K562 (cell line): ENCODE data around the gene APPL2. TPM values are rescaled to one million over a fixed set of nuclear protein-coding genes. Genes with fewer than 3 reads are reported as not detected.

Experiments used
- ATAC-seq: fragments of 200-7000 bp; cut with Tn5 transposase; 3 replicates; pipeline ENCODE4 v1.9.1; 2020; ENCODE audit warnings: moderate library complexity
- BruUV-seq: library from RNA; stranded (reverse); fragments of 400-500 nt; replicated peaks from 2 replicates; lab custom pipeline; 2021; lab: Mats Ljungman, UMichigan
- CTCF ChIA-PET: fragments of 300-600 bp; formaldehyde crosslinking; extraction: SDS; loops from one replicate; lab custom pipeline; 2021; ENCODE audit warnings: low intra/inter-chr PET ratio; lab: Yijun Ruan, JAX
- POLR2A ChIA-PET: fragments of 300-600, 350-650 bp; sonication (Branson Sonifier 250); formaldehyde crosslinking; extraction: SDS; loops from one replicate; lab custom pipeline; 2021; ENCODE audit warnings: antibody characterized with exemption, inconsistent platforms; lab: Yijun Ruan, JAX
- DNase-seq, 4 experiments: peaks; one replicate each; pipeline versions ENCODE4 v3.0.0 to v3.0.0-alpha.2; 2011 to 2018; ENCODE audit warnings: low spot score in 3 of 4, mixed read lengths in 3 of 4; ENCODE audit errors: extremely low read depth in 1 of 4
- FAIRE-seq: peaks from 2 replicates; lab custom pipeline; 2011; peaks lifted over from hg19 to GRCh38; lab: Jason Lieb, UNC
- H2AFZ ChIP-seq: 2 replicates; pipeline ENCODE4 v1.6.0; 2011; ENCODE audit warnings: low read depth, low read length, control low read depth, inconsistent platforms
- H3K27ac ChIP-seq: fragments of 200-600 bp; 3 replicates; pipeline ENCODE4 v1.8.0; 2011; ENCODE audit warnings: low read depth, mild to moderate bottlenecking, control low read depth, inconsistent platforms, low read length, moderate library complexity, mixed read lengths; ENCODE audit errors: extremely low read depth
- H3K27me3 ChIP-seq, 2 experiments: fragments of 300-600 bp in 1 of 2; 2 replicates in 1 of 2; 3 replicates in 1 of 2; pipeline versions ENCODE4 v1.6.0 to v1.8.0; 2011; ENCODE audit warnings: inconsistent platforms in 2 of 2, low read length in 2 of 2, mild to moderate bottlenecking in 1 of 2, mixed read lengths in 1 of 2, moderate library complexity in 1 of 2; ENCODE audit not compliant: control insufficient read depth in 2 of 2, insufficient read depth in 2 of 2
- H3K36me3 ChIP-seq: fragments of 300-600 bp; 3 replicates; pipeline ENCODE4 v1.8.0; 2011; ENCODE audit warnings: mild to moderate bottlenecking, low read length, inconsistent platforms; ENCODE audit not compliant: control insufficient read depth, insufficient read depth
- H3K4me1 ChIP-seq, 2 experiments: fragments of 200-600 bp in 1 of 2; replicated peaks in 1 of 2; 2 replicates in 1 of 2; 3 replicates in 1 of 2; pipeline versions ENCODE4 v1.5.1 to v1.8.0; 2011; ENCODE audit warnings: inconsistent platforms in 2 of 2, low read length in 2 of 2, mild to moderate bottlenecking in 1 of 2, mixed read lengths in 1 of 2, moderate library complexity in 1 of 2; ENCODE audit not compliant: control insufficient read depth in 2 of 2, insufficient read depth in 2 of 2
- H3K4me2 ChIP-seq: 2 replicates; pipeline ENCODE4 v1.6.1; 2011; ENCODE audit warnings: low read length, control low read depth, inconsistent platforms, mixed read lengths; ENCODE audit not compliant: insufficient read depth
- H3K4me3 ChIP-seq: fragments of 200-600 bp; sonication (generic), shearing (Covaris generic); 2 replicates; pipeline ENCODE4 v1.5.1; 2016; ENCODE audit warnings: control low read depth, inconsistent platforms
- H3K79me2 ChIP-seq: fragments of 200-600 bp; 3 replicates; pipeline ENCODE4 v1.8.0; 2011; ENCODE audit warnings: low read length, inconsistent platforms; ENCODE audit not compliant: control insufficient read depth, insufficient read depth
- H3K9ac ChIP-seq, 2 experiments: 2 replicates each; pipeline versions ENCODE4 v1.6.0 to v1.6.1; 2011; ENCODE audit warnings: low read depth in 2 of 2, low read length in 2 of 2, control low read depth in 1 of 2, inconsistent platforms in 1 of 2, mild to moderate bottlenecking in 1 of 2, mixed read lengths in 1 of 2; ENCODE audit not compliant: insufficient read depth in 1 of 2
- H3K9me1 ChIP-seq: one replicate; pipeline ENCODE4 v1.6.0; 2011; ENCODE audit warnings: inconsistent platforms, mild to moderate bottlenecking, low read length, moderate library complexity; ENCODE audit not compliant: control insufficient read depth, insufficient read depth
- H3K9me3 ChIP-seq: replicated peaks from 2 replicates; pipeline ENCODE4 v1.5.1; 2011; ENCODE audit warnings: low read depth, low read length, inconsistent platforms; ENCODE audit not compliant: control insufficient read depth, insufficient read depth
- H4K20me1 ChIP-seq: replicated peaks from 2 replicates; pipeline ENCODE4 v1.6.1; 2011; ENCODE audit warnings: low read length, inconsistent platforms, mixed read lengths; ENCODE audit not compliant: control insufficient read depth, insufficient read depth
- BRCA1 ChIP-seq, 2 experiments: fragments of 450-650 bp in 1 of 2; sonication (generic) in 1 of 2; formaldehyde crosslinking in 1 of 2; IDR thresholded peaks; 2 replicates each; pipeline versions ENCODE4 v1.5.0 to v1.6.1; 2017 to 2020; ENCODE audit warnings: mild to moderate bottlenecking in 1 of 2, missing genetic modification reagents in 1 of 2
- KLF1 ChIP-seq: fragments of 450-650 bp; IDR thresholded peaks from 2 replicates; pipeline ENCODE4 v1.6.1; 2016; ENCODE audit warnings: missing genetic modification characterization, missing compliant biosample characterization
- MEIS2 ChIP-seq: fragments of 450-650 bp; IDR thresholded peaks from 2 replicates; pipeline ENCODE4 v1.6.1; 2014; ENCODE audit warnings: mild to moderate bottlenecking; ENCODE audit not compliant: partially characterized antibody
- MLLT1 ChIP-seq, 2 experiments: fragments of 450-650 bp; IDR thresholded peaks; 2 replicates each; pipeline ENCODE4 v1.6.1; 2016
- NR4A1 ChIP-seq, 2 experiments: fragments of 250-450 bp in 1 of 2; fragments of 450-650 bp in 1 of 2; sonication (Bioruptor Pico) in 1 of 2; IDR thresholded peaks; 2 replicates each; pipeline versions ENCODE4 v1.4.0 to v1.6.1; 2016 to 2020; ENCODE audit warnings: mild to moderate bottlenecking in 2 of 2, missing compliant biosample characterization in 1 of 2, missing genetic modification characterization in 1 of 2, moderate library complexity in 1 of 2
- RCOR1 ChIP-seq, 2 experiments: IDR thresholded peaks; 2 replicates each; pipeline ENCODE4 v1.6.1; 2012; ENCODE audit warnings: low read depth in 2 of 2, low read length in 2 of 2, borderline replicate concordance in 1 of 2, improper control_type of control experiment in 1 of 2
- TAF1 ChIP-seq: IDR thresholded peaks from 2 replicates; pipeline ENCODE4 v1.6.1; 2011; ENCODE audit warnings: mild to moderate bottlenecking, low read length, moderate library complexity; ENCODE audit not compliant: insufficient read depth, control insufficient read depth, severe bottlenecking; ENCODE audit errors: extremely low read depth
- TCF7 ChIP-seq: sonication (generic); IDR thresholded peaks from 2 replicates; pipeline ENCODE4 v1.6.1; 2016; ENCODE audit warnings: antibody characterized with exemption, borderline replicate concordance
- THRB ChIP-seq: fragments of 450-650 bp; formaldehyde crosslinking; conservative IDR thresholded peaks from 2 replicates; pipeline ENCODE4 v1.4.0; 2022; ENCODE audit warnings: mild to moderate bottlenecking, missing genetic modification characterization
- ZFPM2 ChIP-seq: fragments of 250-450 bp; sonication (Bioruptor Pico); IDR thresholded peaks from 2 replicates; pipeline ENCODE4 v1.5.1; 2022; ENCODE audit warnings: mild to moderate bottlenecking
- ZNF696 ChIP-seq: fragments of 250-450 bp; sonication (Bioruptor Pico); conservative IDR thresholded peaks from 2 replicates; pipeline ENCODE4 v1.4.0; 2020; ENCODE audit warnings: mild to moderate bottlenecking, moderate library complexity
- WGBS: fragments of 100-300 bp; shearing (Covaris generic); methylation state at CpG from one replicate; pipeline ENCODE4 v1.1.6; 2016; ENCODE audit warnings: low coverage, mixed read lengths; ENCODE audit not compliant: insufficient coverage; ENCODE audit errors: missing lambda C conversion rate; 5-methylcytosine and 5-hydroxymethylcytosine counted together
- in situ Hi-C: fragments of 300-500 bp; cut with MboI; formaldehyde crosslinking; loops from 4 replicates; pipeline ENCODE4 v1.15.0; 2018; ENCODE audit warnings: inconsistent platforms, mixed read lengths
- intact Hi-C: fragments of 100-400 bp; cut with micrococcal nuclease; formaldehyde crosslinking; loops from 2 replicates; pipeline ENCODE4 v1.14.2; 2022
- polyA plus RNA-seq, 8 experiments: library from polyadenylated mRNA; depleted of rRNA in 4 of 8; stranded (reverse) in 5 of 8; unstranded in 3 of 8; fragments of >200 nt; fragmentation: Nextera tagmentation in 2 of 8; fragmentation: Illumina TruSeq in 1 of 8; extraction: Ambion mirVana in 2 of 8; extraction: Trizol in 1 of 8; gene quantifications; 2 replicates each; pipeline versions ENCODE4 v1.2.1 to v1.2.3, GENCODE V29; 2011 to 2014; ENCODE audit warnings: inconsistent platforms in 1 of 8, missing spikeins in 1 of 8
- total RNA-seq, 7 experiments: library from RNA; depleted of rRNA in 6 of 7; stranded (reverse); fragments of >200 nt in 6 of 7; fragmentation: Illumina TruSeq in 2 of 7; extraction: Trizol in 2 of 7; gene quantifications; 2 replicates each; pipeline versions ENCODE4 v1.2.1 to v1.2.3, GENCODE V29; 2011 to 2021; ENCODE audit warnings: low replicate concordance in 1 of 7
- TF ChIP-seq, protein P1 (sequence below): fragments of 250-450 bp; sonication (Bioruptor Pico); IDR thresholded peaks from 2 replicates; pipeline ENCODE4 v1.4.0; 2020

Gene APPL2
- total and polyA plus RNA-seq, 9 of the 15 experiments (the other 6 are each of a cell fraction or from before 2014, with no cell fraction given) = 2.1 to 14.4 (median 8.2) TPM

- no peak overlapping the region for H3K9ac ChIP-seq
- peak in 2 of 4 experiments; percentile 13 to 24 for DNase-seq
- peaks cover 7 to 13% of the 10 kb centered on the region in 2 experiments; a peak in 4 of 5 replicates for H3K4me1 ChIP-seq
- no peak for FAIRE-seq
- no peak overlapping the region for H3K4me2 ChIP-seq
- BruUV-seq = no TSS peak
- no peaks in the 10 kb centered on the region for H4K20me1 ChIP-seq
- intact Hi-C loops = no loop called here
- H3K36me3 ChIP-seq = no peaks in the 10 kb centered on the region; the same call in 2 of the 3 replicates
- peaks cover 7% of the 10 kb centered on the region; the same call in 2 of the 3 replicates for H3K79me2 ChIP-seq
- no peak overlapping the region for H3K27ac ChIP-seq
- WGBS = 2% methylated on average over 5 of the region's 5 CpGs
- no peaks in the 10 kb centered on the region for H3K9me1 ChIP-seq
- ATAC-seq = no peak
- in situ Hi-C loops = no loop called here
- no peaks in the 10 kb centered on the region for H3K27me3 ChIP-seq
- no peaks in the 10 kb centered on the region for H3K9me3 ChIP-seq
- ChIA-PET CTCF (no interaction called here), POLR2A (no interaction called here)
- H3K4me3 ChIP-seq = no peak overlapping the region
- peak overlapping the region; percentile 34 for H2AFZ ChIP-seq
- TF ChIP-seq KLF1 (tag) = no peak
- no peak for TF ChIP-seq ZFPM2
- no peak for TF ChIP-seq THRB
- TF ChIP-seq, protein P1, sequence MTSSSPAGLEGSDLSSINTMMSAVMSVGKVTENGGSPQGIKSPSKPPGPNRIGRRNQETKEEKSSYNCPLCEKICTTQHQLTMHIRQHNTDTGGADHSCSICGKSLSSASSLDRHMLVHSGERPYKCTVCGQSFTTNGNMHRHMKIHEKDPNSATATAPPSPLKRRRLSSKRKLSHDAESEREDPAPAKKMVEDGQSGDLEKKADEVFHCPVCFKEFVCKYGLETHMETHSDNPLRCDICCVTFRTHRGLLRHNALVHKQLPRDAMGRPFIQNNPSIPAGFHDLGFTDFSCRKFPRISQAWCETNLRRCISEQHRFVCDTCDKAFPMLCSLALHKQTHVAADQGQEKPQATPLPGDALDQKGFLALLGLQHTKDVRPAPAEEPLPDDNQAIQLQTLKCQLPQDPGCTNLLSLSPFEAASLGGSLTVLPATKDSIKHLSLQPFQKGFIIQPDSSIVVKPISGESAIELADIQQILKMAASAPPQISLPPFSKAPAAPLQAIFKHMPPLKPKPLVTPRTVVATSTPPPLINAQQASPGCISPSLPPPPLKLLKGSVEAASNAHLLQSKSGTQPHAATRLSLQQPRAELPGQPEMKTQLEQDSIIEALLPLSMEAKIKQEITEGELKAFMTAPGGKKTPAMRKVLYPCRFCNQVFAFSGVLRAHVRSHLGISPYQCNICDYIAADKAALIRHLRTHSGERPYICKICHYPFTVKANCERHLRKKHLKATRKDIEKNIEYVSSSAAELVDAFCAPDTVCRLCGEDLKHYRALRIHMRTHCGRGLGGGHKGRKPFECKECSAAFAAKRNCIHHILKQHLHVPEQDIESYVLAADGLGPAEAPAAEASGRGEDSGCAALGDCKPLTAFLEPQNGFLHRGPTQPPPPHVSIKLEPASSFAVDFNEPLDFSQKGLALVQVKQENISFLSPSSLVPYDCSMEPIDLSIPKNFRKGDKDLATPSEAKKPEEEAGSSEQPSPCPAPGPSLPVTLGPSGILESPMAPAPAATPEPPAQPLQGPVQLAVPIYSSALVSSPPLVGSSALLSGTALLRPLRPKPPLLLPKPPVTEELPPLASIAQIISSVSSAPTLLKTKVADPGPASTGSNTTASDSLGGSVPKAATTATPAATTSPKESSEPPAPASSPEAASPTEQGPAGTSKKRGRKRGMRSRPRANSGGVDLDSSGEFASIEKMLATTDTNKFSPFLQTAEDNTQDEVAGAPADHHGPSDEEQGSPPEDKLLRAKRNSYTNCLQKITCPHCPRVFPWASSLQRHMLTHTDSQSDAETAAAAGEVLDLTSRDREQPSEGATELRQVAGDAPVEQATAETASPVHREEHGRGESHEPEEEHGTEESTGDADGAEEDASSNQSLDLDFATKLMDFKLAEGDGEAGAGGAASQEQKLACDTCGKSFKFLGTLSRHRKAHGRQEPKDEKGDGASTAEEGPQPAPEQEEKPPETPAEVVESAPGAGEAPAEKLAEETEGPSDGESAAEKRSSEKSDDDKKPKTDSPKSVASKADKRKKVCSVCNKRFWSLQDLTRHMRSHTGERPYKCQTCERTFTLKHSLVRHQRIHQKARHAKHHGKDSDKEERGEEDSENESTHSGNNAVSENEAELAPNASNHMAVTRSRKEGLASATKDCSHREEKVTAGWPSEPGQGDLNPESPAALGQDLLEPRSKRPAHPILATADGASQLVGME (CRISPR knock-in tag) = no peak
- no peak for TF ChIP-seq ZNF696
- no peak for TF ChIP-seq TAF1
- peak; percentile 58 for TF ChIP-seq MEIS2
- TF ChIP-seq BRCA1 (IDR thresholded peaks at IDR 0.05) = no peak
- no peak for TF ChIP-seq BRCA1 (CRISPR knock-in tag; IDR thresholded peaks at IDR 0.05)
- TF ChIP-seq TCF7 = no peak
- peak in 1 of 2 experiments; percentile 65; a peak in 1 of 4 replicates for TF ChIP-seq RCOR1 (IDR thresholded peaks at IDR 0.05; ENCODE audit: borderline replicate concordance in 1 of 2, low read depth in 2 of 2, low read length in 2 of 2)
- no peak for TF ChIP-seq MLLT1 (IDR thresholded peaks at IDR 0.05)
- no peak for TF ChIP-seq NR4A1 (CRISPR knock-in tag; IDR thresholded peaks at IDR 0.05)
- no peak for TF ChIP-seq NR4A1 (tag; IDR thresholded peaks at IDR 0.05)
Measured at GRCh38 chr12:105239304-105239703, 3.3 kb upstream of the APPL2 start.
